B cell (primary cell): ENCODE data around the gene MPP2. TPM values are rescaled to one million over a fixed set of nuclear protein-coding genes. Genes with fewer than 3 reads are reported as not detected.

Experiments used
- ATAC-seq: fragments of 200-7000 bp; cut with Tn5 transposase; one replicate; pipeline ENCODE4 v1.10.0; 2021; ENCODE audit warnings: low read depth, mild to moderate bottlenecking, moderate number of reproducible peaks, moderate library complexity
- CTCF ChIA-PET: fragments of 350-600 bp; sonication (Branson Sonifier 250); formaldehyde crosslinking; loops from one replicate; lab custom pipeline; 2021; ENCODE audit warnings: antibody characterized with exemption, inconsistent platforms; lab: Charles Lee
- POLR2A ChIA-PET: fragments of 350-600 bp; sonication (Branson Sonifier 250); formaldehyde crosslinking; loops from one replicate; lab custom pipeline; 2021; ENCODE audit warnings: antibody characterized with exemption; lab: Charles Lee
- DNase-seq: peaks from one replicate; pipeline ENCODE4 v3.0.0; 2013
- H2AFZ ChIP-seq: 2 replicates; pipeline ENCODE4 v1.6.1; 2012; ENCODE audit warnings: mild to moderate bottlenecking, low read depth, low read length; ENCODE audit not compliant: insufficient read depth, poor library complexity, severe bottlenecking
- H3K27ac ChIP-seq, 2 donors: 1 replicate in 1 of 2; 2 replicates in 1 of 2; pipeline ENCODE4 v1.5.1; 2012 to 2013; ENCODE audit warnings: low read length in 2 of 2, mild to moderate bottlenecking in 2 of 2, moderate library complexity in 1 of 2
- H3K27me3 ChIP-seq, 4 experiments: fragments of 200-600 bp in 1 of 4; sonication (generic) in 1 of 4; replicated peaks in 1 of 4; 1 replicate in 2 of 4; 2 replicates in 2 of 4; pipeline versions ENCODE4 v1.6.1 to v1.7.0; 2013 to 2016; ENCODE audit warnings: low read length in 3 of 4, mild to moderate bottlenecking in 2 of 4, mixed read lengths in 1 of 4, moderate library complexity in 1 of 4; ENCODE audit not compliant: insufficient read depth in 4 of 4, control insufficient read depth in 3 of 4; ENCODE audit errors: control extremely low read depth in 1 of 4
- H3K36me3 ChIP-seq, 2 experiments: replicated peaks in 1 of 2; 1 replicate in 1 of 2; 2 replicates in 1 of 2; pipeline versions ENCODE4 v1.6.1 to v1.7.1; 2013; ENCODE audit warnings: low read length in 1 of 2; ENCODE audit not compliant: insufficient read depth in 2 of 2, control insufficient read depth in 1 of 2; ENCODE audit errors: control extremely low read depth in 1 of 2, extremely low read depth in 1 of 2
- H3K4me1 ChIP-seq, 2 donors: fragments of 200-600 bp in 1 of 2; sonication (generic) in 1 of 2; 1 replicate in 1 of 2; 2 replicates in 1 of 2; pipeline versions ENCODE4 v1.5.1 to v1.6.1; 2013 to 2017; ENCODE audit warnings: low read length in 2 of 2; ENCODE audit not compliant: control insufficient read depth in 2 of 2, insufficient read depth in 2 of 2
- H3K4me2 ChIP-seq: replicated peaks from 2 replicates; pipeline ENCODE3; 2012; ENCODE audit warnings: mild to moderate bottlenecking, low read depth, low read length; ENCODE audit not compliant: poor library complexity, severe bottlenecking
- H3K4me3 ChIP-seq, 5 experiments: fragments of 200-600 bp in 1 of 5; sonication (generic) in 1 of 5; 1 replicate in 3 of 5; 2 replicates in 2 of 5; pipeline versions ENCODE4 v1.5.1 to v1.7.0; 2011 to 2016; ENCODE audit warnings: low read length in 4 of 5, mild to moderate bottlenecking in 4 of 5, low read depth in 2 of 5, control low read depth in 1 of 5, moderate library complexity in 1 of 5; ENCODE audit not compliant: insufficient read depth in 1 of 5; ENCODE audit errors: control extremely low read depth in 1 of 5, extremely low read depth in 1 of 5
- H3K79me2 ChIP-seq: fragments of 200-600 bp; sonication (generic); one replicate; pipeline ENCODE4 v1.6.0; 2016; ENCODE audit warnings: low read length; ENCODE audit not compliant: control insufficient read depth, insufficient read depth
- H3K9ac ChIP-seq: fragments of 200-600 bp; sonication (generic); 2 replicates; pipeline ENCODE4 v1.6.1; 2017; ENCODE audit warnings: mild to moderate bottlenecking, low read length, moderate library complexity
- H3K9me3 ChIP-seq, 3 donors: one replicate each; pipeline versions ENCODE4 v1.6.1 to v1.7.1; 2013; ENCODE audit warnings: low read length in 2 of 3; ENCODE audit not compliant: control insufficient read depth in 2 of 3, insufficient read depth in 1 of 3; ENCODE audit errors: control extremely low read depth in 1 of 3
- H4K20me1 ChIP-seq: 2 replicates; pipeline ENCODE4 v1.6.0; 2012; ENCODE audit warnings: mild to moderate bottlenecking, low read length; ENCODE audit not compliant: insufficient read depth, control insufficient read depth, poor library complexity, severe bottlenecking
- H3K27ac Mint-ChIP-seq: one replicate; pipeline ENCODE4 v1.8.0; 2021; ENCODE audit warnings: mixed read lengths
- H3K27me3 Mint-ChIP-seq: one replicate; pipeline ENCODE4 v1.8.0; 2021; ENCODE audit warnings: mixed read lengths
- H3K4me1 Mint-ChIP-seq: one replicate; pipeline ENCODE4 v1.8.0; 2021; ENCODE audit warnings: mixed read lengths
- H3K4me3 Mint-ChIP-seq: one replicate; pipeline ENCODE4 v1.8.0; 2021; ENCODE audit warnings: mixed read lengths
- H3K9me3 Mint-ChIP-seq: one replicate; pipeline ENCODE4 v1.8.0; 2022; ENCODE audit warnings: mixed read lengths; ENCODE audit not compliant: insufficient read depth
- EZH2 ChIP-seq: IDR thresholded peaks from 2 replicates; pipeline ENCODE4 v1.6.1; 2012; ENCODE audit warnings: borderline replicate concordance, low read depth, mild to moderate bottlenecking, moderate library complexity, low read length; ENCODE audit not compliant: insufficient read depth, poor library complexity, severe bottlenecking
- WGBS: methylation state at CpG from one replicate; pipeline ENCODE4 v1.1.5; 2013; ENCODE audit warnings: missing lambda C conversion rate; ENCODE audit not compliant: insufficient coverage; 5-methylcytosine and 5-hydroxymethylcytosine counted together
- intact Hi-C: fragments of 100-400 bp; cut with micrococcal nuclease; formaldehyde crosslinking; loops from one replicate; pipeline ENCODE4 v1.10.0; 2022
- polyA plus RNA-seq: library from polyadenylated mRNA; depleted of rRNA; stranded (reverse); fragments of >200 nt; gene quantifications from 2 replicates; pipeline ENCODE4 v1.2.3, GENCODE V29; 2012
- total RNA-seq, 2 donors: library from RNA; stranded (reverse); fragments of 120-200 nt in 1 of 2; gene quantifications; 1 replicate in 1 of 2; 2 replicates in 1 of 2; pipeline versions ENCODE4 v1.2.3 to v1.2.4, GENCODE V29; 2013 to 2022
- TF ChIP-seq, protein P1 (sequence below): fragments of 200-600 bp; IDR thresholded peaks from one replicate; pipeline ENCODE4 v1.8.0; 2022; ENCODE audit warnings: antibody characterized with exemption, mild to moderate bottlenecking

MPP2 gene
- total and polyA plus RNA-seq, 2 donors (not counting 1 experiment from before 2014, with no cell fraction given) = 0.15 TPM; not detected in 1

DNA sequence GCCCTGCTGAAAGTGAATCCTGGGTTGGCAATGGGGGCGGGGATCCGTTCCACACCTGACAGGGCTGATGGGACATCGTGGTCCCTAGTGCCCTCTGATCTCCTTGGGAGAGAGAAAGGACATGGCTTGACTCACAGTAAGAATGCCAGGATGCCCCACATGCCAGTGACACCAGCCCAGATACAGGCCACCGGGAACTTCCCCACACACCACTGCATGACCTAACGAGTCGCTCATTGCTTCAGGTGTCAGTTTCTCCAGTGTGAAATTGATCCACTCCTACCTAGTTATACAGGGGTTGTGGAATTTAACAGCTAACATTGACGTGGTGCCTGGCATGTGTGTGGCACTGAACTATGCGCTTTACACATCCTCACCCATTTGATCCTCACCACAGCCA lies 52.8 kb downstream of the MPP2 start:
- no peaks in the 10 kb centered on the region for H3K36me3 ChIP-seq
- H3K27ac ChIP-seq = no peak overlapping the region
- H4K20me1 ChIP-seq = no peaks in the 10 kb centered on the region
- no peaks in the 10 kb centered on the region for H3K4me1 ChIP-seq
- intact Hi-C loops = no loop called here
- H3K27me3 ChIP-seq = peaks cover 0 to 27% (median 2%) of the 10 kb centered on the region in 4 experiments
- Mint-ChIP-seq H3K9me3 (no peaks in the 10 kb centered on the region), H3K27me3 (peaks cover 37% of the 10 kb centered on the region), H3K4me1 (no peaks in the 10 kb centered on the region), H3K4me3 (no peak overlapping the region), H3K27ac (no peak overlapping the region)
- peaks cover 0 to 13% (median 0%) of the 10 kb centered on the region in 3 donors for H3K9me3 ChIP-seq
- no peak overlapping the region for H3K9ac ChIP-seq
- H3K79me2 ChIP-seq = no peaks in the 10 kb centered on the region
- POLR2A ChIA-PET = interaction anchor here (0.5 kb wide), 1 partner anchor 185 kb away, joined by 5 read pairs; no protein-coding TSS in a partner anchor
- no peak for ATAC-seq
- H2AFZ ChIP-seq = no peak overlapping the region
- no peak overlapping the region for H3K4me3 ChIP-seq
- DNase-seq = no peak
- 81% methylated on average over 3 of the region's 8 CpGs for WGBS
- no peak for TF ChIP-seq EZH2
- TF ChIP-seq, protein P1, sequence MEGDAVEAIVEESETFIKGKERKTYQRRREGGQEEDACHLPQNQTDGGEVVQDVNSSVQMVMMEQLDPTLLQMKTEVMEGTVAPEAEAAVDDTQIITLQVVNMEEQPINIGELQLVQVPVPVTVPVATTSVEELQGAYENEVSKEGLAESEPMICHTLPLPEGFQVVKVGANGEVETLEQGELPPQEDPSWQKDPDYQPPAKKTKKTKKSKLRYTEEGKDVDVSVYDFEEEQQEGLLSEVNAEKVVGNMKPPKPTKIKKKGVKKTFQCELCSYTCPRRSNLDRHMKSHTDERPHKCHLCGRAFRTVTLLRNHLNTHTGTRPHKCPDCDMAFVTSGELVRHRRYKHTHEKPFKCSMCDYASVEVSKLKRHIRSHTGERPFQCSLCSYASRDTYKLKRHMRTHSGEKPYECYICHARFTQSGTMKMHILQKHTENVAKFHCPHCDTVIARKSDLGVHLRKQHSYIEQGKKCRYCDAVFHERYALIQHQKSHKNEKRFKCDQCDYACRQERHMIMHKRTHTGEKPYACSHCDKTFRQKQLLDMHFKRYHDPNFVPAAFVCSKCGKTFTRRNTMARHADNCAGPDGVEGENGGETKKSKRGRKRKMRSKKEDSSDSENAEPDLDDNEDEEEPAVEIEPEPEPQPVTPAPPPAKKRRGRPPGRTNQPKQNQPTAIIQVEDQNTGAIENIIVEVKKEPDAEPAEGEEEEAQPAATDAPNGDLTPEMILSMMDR = no peak
- CTCF ChIA-PET = interaction anchor here (2.3 kb wide), 1 partner anchor 9 kb away, joined by 8 read pairs; no protein-coding TSS in a partner anchor
- H3K4me2 ChIP-seq = no peak overlapping the region

GRCh38 chr17:43853546-43853945 lies 53.8 kb downstream of the MPP2 start:
- Mint-ChIP-seq H3K9me3 (no peaks in the 10 kb centered on the region), H3K4me1 (no peaks in the 10 kb centered on the region), H3K27me3 (peaks cover 39% of the 10 kb centered on the region), H3K27ac (no peak overlapping the region), H3K4me3 (no peak overlapping the region)
- H4K20me1 ChIP-seq = no peaks in the 10 kb centered on the region
- no peaks in the 10 kb centered on the region for H3K36me3 ChIP-seq
- ChIA-PET POLR2A (no interaction called here), CTCF (no interaction called here)
- 85% methylated on average over 7 of the region's 7 CpGs for WGBS
- H3K27me3 ChIP-seq = peaks cover 0 to 27% (median 2%) of the 10 kb centered on the region in 4 experiments
- H3K4me2 ChIP-seq = no peak overlapping the region
- ATAC-seq = no peak
- peaks cover 0 to 13% (median 0%) of the 10 kb centered on the region in 3 donors for H3K9me3 ChIP-seq
- TF ChIP-seq EZH2 = no peak
- TF ChIP-seq, protein P1 = no peak
- intact Hi-C loops = no loop called here
- H3K79me2 ChIP-seq = no peaks in the 10 kb centered on the region
- H3K27ac ChIP-seq = no peak overlapping the region
- no peak overlapping the region for H2AFZ ChIP-seq
- H3K9ac ChIP-seq = no peak overlapping the region
- H3K4me3 ChIP-seq = no peak overlapping the region
- H3K4me1 ChIP-seq = no peaks in the 10 kb centered on the region
- no peak for DNase-seq
